ENCODE results near the gene FOXP2. TPM values are rescaled to one million over a fixed set of nuclear protein-coding genes. Genes with fewer than 3 reads are reported as not detected.

Gene FOXP2
- polyA plus RNA-seq, 2 of the 4 experiments (the other 2 are of a cell fraction) = 0.05 TPM; not detected in 1

GRCh38 chr7:114656466-114656865 is 241.9 kb downstream of the FOXP2 start:
- Histone ChIP-seq H3K27ac (no peak overlapping the region), H3K4me2 (no peak overlapping the region), H3K4me3 (no peak overlapping the region), H3K4me1 (no peaks in the 10 kb centered on the region), H3K9me3 (no peaks in the 10 kb centered on the region)
- DNase-seq (ENCODE audit: low read depth in 1 of 2, low spot score in 1 of 2) (no peak), FAIRE-seq (no peak), ATAC-seq (no peak)
- POLR2A ChIA-PET = no interaction called here
- CTCF ChIA-PET = no interaction called here
- WGBS (ENCODE audit: missing lambda C conversion rate) = 58% methylated on average over 3 of the region's 3 CpGs
- TF ChIP-seq CHD2 (IDR thresholded peaks at IDR 0.05; ENCODE audit: low read length, partially characterized antibody) (no peak), CBX2 (IDR thresholded peaks at IDR 0.05; ENCODE audit: borderline replicate concordance, low read depth) (no peak), CHD4 (IDR thresholded peaks at IDR 0.05; ENCODE audit: borderline replicate concordance) (no peak), PHF8 (IDR thresholded peaks at IDR 0.05; ENCODE audit: borderline replicate concordance, low read depth) (no peak), POLR2AphosphoS2 (conservative IDR thresholded peaks at IDR 0.05; ENCODE audit: low read length) (no peak), BHLHE40 (IDR thresholded peaks at IDR 0.05; ENCODE audit: low read depth, low read length) (no peak), CBX8 (IDR thresholded peaks at IDR 0.05) (no peak), ESRRA (IDR thresholded peaks at IDR 0.05; ENCODE audit: borderline replicate concordance, low read length) (no peak), HOXB5 (CRISPR knock-in tag; IDR thresholded peaks at IDR 0.05) (no peak), SREBF2 (IDR thresholded peaks at IDR 0.05) (no peak), POLR2A (IDR thresholded peaks at IDR 0.05; ENCODE audit: low read length) (no peak), CEBPB (IDR thresholded peaks at IDR 0.05) (no peak)

GRCh38 chr7:114657279-114657678 is 242.7 kb downstream of the FOXP2 start:
- H3K9me3 ChIP-seq = no peaks in the 10 kb centered on the region
- H3K4me2 ChIP-seq = no peak overlapping the region
- DNase-seq (ENCODE audit: low read depth in 1 of 2, low spot score in 1 of 2) = no peak
- ChIA-PET POLR2A (no interaction called here), CTCF (no interaction called here)
- H3K27ac ChIP-seq = no peak overlapping the region
- no peak for TF ChIP-seq SMC3 (IDR thresholded peaks at IDR 0.05)
- no peak for TF ChIP-seq HOXB13 (CRISPR knock-in tag; IDR thresholded peaks at IDR 0.05; ENCODE audit: low read depth)
- TF ChIP-seq HEYL (CRISPR knock-in tag; IDR thresholded peaks at IDR 0.05) = no peak
- no peak for TF ChIP-seq TP53 (CRISPR knock-in tag; IDR thresholded peaks at IDR 0.05)
- no peak for TF ChIP-seq GATA3 (IDR thresholded peaks at IDR 0.05; ENCODE audit: borderline replicate concordance)
- no peak for TF ChIP-seq MAFK (IDR thresholded peaks at IDR 0.05; ENCODE audit: partially characterized antibody)
- TF ChIP-seq JUN (IDR thresholded peaks at IDR 0.05) = no peak
- no peak for TF ChIP-seq ZSCAN20 (CRISPR knock-in tag; IDR thresholded peaks at IDR 0.05)
- no peak for TF ChIP-seq NR3C1 (IDR thresholded peaks at IDR 0.05)
- TF ChIP-seq RCOR1 (IDR thresholded peaks at IDR 0.05; ENCODE audit: low read depth, low read length) = no peak
- TF ChIP-seq HOXB5 (CRISPR knock-in tag; IDR thresholded peaks at IDR 0.05) = no peak
- no peak for TF ChIP-seq POLR2AphosphoS2 (conservative IDR thresholded peaks at IDR 0.05; ENCODE audit: low read length)
- no peak for TF ChIP-seq CBX2 (IDR thresholded peaks at IDR 0.05; ENCODE audit: borderline replicate concordance, low read depth)
- TF ChIP-seq EHF (CRISPR knock-in tag; IDR thresholded peaks at IDR 0.05) = no peak
- no peak for TF ChIP-seq BHLHE40 (IDR thresholded peaks at IDR 0.05; ENCODE audit: low read depth, low read length)
- no peak for TF ChIP-seq EP300 (IDR thresholded peaks at IDR 0.05)
- TF ChIP-seq HMGXB4 (CRISPR knock-in tag; IDR thresholded peaks at IDR 0.05; ENCODE audit: borderline replicate concordance) = no peak
- TF ChIP-seq PBX3 (IDR thresholded peaks at IDR 0.05) = no peak
- H3K4me1 ChIP-seq = 0 out of 3 replicates have a peak, but pooled peaks cover 2% of the 10 kb centered on the region
- no peak for ATAC-seq
- WGBS (ENCODE audit: missing lambda C conversion rate) = 80% methylated on average over 2 of the region's 2 CpGs
- FAIRE-seq = no peak
- H3K4me3 ChIP-seq = no peak overlapping the region
